GM12873 (cell line): Measurements from ENCODE around the gene POLD3.
A peak's percentile ranks its signal among the peaks of the same experiment; 100 is the strongest.

Experiments used
- CTCF ChIP-seq: IDR thresholded peaks from 2 replicates; pipeline ENCODE4 v1.5.1; 2012; ENCODE audit warnings: low read depth, mild to moderate bottlenecking, moderate library complexity, low read length, control low read depth; ENCODE audit not compliant: insufficient read depth; ENCODE audit errors: missing control alignments

POLD3 gene

DNA sequence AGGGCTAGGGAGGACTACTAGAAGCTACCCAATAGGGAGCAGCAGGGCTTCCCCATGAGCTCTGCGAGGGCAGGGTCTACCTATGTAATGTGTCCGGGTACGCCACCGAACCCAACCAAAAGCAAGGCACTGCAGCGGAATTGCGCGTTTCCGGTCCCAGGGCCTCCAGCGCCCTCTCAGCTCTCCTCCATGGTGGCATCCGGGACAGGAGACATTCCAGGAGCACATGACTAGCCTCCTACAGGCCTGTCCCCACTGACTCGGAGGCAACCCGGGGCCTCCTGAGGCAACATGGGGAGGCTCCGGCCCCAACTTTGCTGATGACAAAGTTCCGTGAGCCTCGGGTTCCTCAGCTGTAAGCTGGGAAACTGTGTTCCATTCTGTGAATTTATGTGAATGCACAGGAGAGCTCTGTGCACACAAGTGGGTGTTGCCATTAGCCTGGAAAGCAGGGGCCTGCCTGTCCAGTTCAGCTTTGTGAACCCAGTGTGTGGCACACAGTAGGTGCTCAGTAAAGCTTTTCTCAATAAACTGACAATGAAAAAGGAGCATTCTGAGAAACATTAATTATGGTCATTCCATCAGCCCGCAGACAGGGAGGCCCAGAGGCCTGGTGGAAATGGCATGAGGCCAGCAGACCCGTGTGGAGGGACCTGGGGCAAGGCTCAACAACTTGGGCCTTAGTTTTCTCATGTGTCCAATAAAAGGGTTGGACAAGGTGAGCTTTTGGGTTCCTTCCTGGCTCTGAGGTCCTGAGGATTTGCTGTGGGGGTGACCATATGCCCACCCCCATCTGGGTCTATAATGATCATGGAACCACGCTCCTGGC, 88.5 kb downstream of the POLD3 start:
- TF ChIP-seq CTCF: no peak

GRCh38 chr11:74681686-74682651, 89.6 kb downstream of the POLD3 start:
- TF ChIP-seq CTCF: no peak

DNA sequence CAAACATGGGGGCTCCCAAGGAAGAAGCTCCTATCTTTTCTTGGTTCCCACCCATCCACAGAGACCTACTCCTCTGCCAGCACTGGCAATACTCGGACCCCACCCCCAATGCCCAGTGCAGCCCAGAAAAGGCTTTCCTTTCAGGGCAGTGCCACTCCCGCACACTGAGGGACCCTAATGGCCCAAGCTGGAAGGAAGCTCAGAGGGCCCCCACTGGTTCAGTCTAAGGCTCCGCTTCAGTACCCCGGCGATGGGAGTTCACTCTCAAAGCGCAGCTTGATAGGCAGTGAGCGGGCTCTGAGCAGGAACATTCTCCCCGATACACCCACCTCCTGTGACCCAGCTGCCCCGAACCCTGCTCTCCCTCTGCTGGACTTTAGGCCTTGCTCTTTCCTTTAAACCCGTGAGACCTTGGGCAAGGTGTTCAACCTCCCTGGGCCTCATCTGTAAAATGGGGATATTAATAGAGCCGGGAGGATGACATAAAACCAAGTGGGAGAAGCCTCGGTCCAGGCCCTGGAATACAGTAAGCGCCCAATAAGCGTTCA, 90.4 kb downstream of the POLD3 start:
- TF ChIP-seq CTCF: no peak

DNA sequence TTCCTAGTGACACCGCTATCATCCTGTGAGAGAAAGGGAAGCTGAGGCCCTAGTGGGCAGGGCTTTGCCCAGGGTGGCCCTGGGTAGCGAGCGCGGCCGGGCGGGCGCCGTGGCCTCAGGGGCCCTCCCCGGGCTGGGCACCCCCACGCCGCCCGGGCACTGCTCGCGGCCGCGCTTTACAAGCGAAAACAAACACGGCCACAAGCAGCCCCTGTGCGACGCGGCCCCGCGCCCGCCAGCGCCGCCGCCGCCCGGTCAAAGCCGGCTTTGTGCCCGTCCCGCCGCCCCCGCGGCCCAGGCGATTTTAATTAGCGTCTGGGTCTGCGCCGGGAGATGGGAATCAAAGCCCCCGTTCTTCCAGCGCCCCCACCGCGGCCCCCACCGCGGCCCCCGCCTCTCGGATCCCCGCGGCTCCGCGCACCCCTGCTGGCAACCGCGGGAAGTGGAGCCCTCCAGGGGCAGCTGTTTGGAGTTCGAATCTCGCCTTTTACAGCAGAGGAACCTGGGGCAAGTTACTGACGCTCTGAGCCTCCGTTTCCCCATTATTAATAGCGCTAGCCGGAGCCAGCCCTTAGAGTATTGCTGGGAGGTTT, 91.0 kb downstream of the POLD3 start:
- TF ChIP-seq CTCF: peak; percentile 45

DNA sequence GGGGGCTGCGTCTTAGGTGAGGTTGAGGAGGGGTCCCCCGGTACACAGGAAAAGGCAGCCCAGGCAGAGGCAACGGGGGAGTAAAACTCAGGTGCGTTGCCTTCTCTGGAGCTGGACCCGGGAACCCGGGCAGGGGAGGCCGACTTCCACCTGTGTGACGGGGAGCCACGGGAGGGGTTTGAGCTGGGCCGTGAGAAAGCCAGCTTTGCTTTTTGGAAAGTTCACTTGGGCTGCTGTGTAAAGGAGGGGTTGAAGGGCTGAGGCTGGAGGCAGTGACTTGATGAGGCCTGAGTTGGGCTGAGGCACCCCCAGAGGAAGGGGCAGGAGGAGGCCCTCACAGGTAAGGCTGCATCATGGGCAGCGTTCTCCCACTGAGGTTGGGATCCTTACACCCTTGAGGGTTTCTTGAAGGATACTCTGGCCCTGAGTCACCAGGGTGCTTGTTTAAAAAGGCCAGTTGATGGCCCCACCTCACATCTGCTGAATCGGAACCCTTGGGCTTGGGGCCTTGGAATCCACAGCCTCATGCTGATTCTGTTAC, 91.6 kb downstream of the POLD3 start:
- no peak for TF ChIP-seq CTCF

DNA sequence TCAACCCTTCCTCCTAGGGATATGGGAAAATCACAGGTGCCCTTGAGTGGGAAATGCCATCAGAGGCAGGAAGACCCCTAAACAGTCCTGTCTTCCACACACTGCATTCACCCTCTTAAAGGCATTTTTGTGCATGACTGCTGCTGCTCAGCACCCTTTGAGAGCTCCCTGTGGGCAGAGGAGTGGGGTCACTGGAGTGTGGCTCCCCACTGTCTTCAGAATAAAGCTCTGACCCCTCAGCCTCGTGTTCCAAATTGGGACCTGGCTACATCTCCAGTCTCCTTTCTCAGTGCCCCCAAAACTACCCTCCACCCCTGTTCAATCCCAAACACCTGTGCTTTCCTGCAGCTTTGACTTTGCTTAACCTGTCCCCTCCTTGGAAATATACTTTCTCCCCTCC, 92.3 kb downstream of the POLD3 start:
- no peak for TF ChIP-seq CTCF
